Astrocyte of the cerebellum (primary cell): ENCODE measurements around the gene ZNF536.

Experiments
- DNase-seq: peaks from one replicate; pipeline ENCODE4 v3.0.0-alpha.2; 2011; ENCODE audit warnings: low read depth
- H3K4me3 ChIP-seq: 2 replicates; pipeline ENCODE4 v1.5.1; 2011; ENCODE audit warnings: mild to moderate bottlenecking, low read depth, low read length, moderate library complexity
- in situ Hi-C: cut with HindIII; loops from 2 replicates; pipeline ENCODE4 v1.10.0; 2017; ENCODE audit warnings: low sequenced_read_pairs
- TF ChIP-seq, protein P1 (sequence below): IDR thresholded peaks from 2 replicates; pipeline ENCODE4 v1.5.1; 2012; ENCODE audit warnings: low read length, low read depth, moderate library complexity, mild to moderate bottlenecking; ENCODE audit errors: missing control alignments

Gene ZNF536

DNA sequence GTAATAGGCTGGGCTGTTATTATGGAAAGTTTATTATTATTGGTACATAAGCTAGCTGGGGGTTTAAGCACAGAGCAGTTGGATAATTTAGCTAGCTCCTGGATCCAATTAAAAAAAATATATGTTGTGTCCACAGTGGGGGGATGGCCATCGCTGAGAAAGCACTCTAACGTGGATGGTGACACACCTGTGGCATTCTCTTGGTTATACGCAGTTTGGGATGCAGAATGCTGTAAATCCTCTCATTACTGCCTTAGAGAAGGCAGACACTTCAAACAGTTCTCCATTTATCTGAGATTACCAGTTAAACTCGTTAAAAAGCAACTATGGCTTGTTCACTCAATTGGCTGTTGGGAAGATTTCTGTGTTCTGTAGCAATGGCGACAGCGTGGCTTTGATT is 2.4 kb upstream of the ZNF536 start:
- no peak overlapping the region for H3K4me3 ChIP-seq
- in situ Hi-C loops, result no loop called here
- TF ChIP-seq, protein P1, sequence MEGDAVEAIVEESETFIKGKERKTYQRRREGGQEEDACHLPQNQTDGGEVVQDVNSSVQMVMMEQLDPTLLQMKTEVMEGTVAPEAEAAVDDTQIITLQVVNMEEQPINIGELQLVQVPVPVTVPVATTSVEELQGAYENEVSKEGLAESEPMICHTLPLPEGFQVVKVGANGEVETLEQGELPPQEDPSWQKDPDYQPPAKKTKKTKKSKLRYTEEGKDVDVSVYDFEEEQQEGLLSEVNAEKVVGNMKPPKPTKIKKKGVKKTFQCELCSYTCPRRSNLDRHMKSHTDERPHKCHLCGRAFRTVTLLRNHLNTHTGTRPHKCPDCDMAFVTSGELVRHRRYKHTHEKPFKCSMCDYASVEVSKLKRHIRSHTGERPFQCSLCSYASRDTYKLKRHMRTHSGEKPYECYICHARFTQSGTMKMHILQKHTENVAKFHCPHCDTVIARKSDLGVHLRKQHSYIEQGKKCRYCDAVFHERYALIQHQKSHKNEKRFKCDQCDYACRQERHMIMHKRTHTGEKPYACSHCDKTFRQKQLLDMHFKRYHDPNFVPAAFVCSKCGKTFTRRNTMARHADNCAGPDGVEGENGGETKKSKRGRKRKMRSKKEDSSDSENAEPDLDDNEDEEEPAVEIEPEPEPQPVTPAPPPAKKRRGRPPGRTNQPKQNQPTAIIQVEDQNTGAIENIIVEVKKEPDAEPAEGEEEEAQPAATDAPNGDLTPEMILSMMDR, result no peak
- no peak for DNase-seq

DNA sequence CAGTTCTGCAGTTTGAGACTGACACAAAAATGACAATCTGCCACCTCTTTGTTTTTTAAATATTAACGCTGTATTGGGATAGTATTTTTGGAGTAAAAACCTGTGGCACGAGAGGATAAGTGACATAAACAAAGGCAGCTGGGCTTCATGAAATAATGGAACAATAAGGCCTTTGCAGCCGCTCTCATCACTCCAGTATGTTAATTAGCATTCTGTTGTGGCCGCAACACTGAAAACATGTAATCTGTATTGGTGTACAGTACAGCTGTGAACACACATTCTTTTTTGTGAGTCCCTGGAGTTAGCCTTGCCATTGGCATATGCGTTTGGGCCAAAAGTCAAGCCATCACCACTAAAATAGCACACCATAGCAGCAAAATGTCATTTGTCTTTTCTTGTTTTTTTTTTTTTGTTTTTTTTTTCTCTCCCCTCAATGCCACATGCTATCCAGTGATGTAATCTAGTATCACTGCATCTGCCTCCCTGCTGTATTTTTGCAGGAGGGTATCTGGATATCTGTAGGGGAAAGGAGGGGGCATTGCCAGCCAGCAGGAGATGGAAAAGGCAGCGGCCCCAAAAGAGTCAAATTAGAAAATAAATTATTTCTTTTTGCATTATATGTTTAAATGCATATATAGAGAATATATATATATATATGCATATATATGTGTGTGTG is 885 bp upstream of the ZNF536 start:
- in situ Hi-C loops, result no loop called here
- TF ChIP-seq, protein P1, result no peak
- DNase-seq, result no peak
- H3K4me3 ChIP-seq, result no peak overlapping the region

- TF ChIP-seq, protein P1, result no peak
- DNase-seq, result no peak
- in situ Hi-C loops, result no loop called here
- H3K4me3 ChIP-seq, result no peak overlapping the region
Measured at GRCh38 chr19:30373593-30373992, 1.4 kb downstream of the ZNF536 start.

DNA sequence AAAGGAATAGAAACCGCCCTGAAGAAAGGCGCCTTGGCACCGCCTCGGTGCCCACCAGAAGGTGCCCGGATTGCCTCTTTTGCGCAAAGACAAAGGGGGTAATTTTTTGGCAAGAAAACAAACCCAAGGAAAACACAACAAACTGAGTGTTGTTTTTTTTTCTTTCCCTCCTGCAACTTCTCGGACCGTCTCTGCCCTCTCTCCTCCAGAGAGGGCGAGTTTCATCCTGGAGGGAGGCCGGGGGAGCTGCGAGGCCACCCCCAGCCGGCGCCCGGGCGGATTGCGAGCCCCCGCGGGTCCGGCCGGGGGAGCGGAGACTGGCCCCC is 2.3 kb downstream of the ZNF536 start:
- in situ Hi-C loops, result no loop called here
- no peak for DNase-seq
- H3K4me3 ChIP-seq, result peak overlapping the region; percentile 23
- TF ChIP-seq, protein P1, result no peak

- in situ Hi-C loops, result no loop called here
- peak overlapping the region; percentile 23 for H3K4me3 ChIP-seq
- TF ChIP-seq, protein P1, result no peak
- DNase-seq, result no peak
Measured at GRCh38 chr19:30374865-30375552, 2.8 kb downstream of the ZNF536 start.

DNA sequence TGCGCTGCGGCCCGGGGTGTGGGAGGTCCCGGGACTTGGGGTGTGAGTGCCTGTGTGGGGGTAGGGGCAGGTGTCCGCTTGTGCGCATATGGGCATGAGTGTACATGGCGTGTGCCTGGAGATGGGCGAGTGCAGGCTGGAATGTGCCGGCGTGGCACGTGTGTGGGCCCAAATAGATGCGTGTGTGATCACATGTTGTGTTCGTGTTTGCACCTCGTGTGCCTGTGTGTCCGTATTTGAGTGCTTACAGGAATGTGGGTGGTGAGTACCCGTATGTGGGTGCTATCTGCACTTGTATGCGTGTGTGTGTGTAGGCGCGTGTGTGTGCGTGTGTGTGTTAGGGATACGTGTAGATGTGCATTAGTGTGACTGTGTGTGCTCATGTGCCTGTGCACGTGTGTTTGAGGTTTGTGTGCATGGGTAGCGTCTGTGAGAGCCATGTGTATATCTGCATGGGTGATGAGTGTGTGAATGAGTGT is 3.4 kb downstream of the ZNF536 start:
- no peak overlapping the region for H3K4me3 ChIP-seq
- in situ Hi-C loops, result no loop called here
- no peak for DNase-seq
- TF ChIP-seq, protein P1, result no peak
